ENCODE results near the gene CES1. TPM values are rescaled to one million over a fixed set of nuclear protein-coding genes. Genes with fewer than 3 reads are reported as not detected.
"Not testable (repeated sequence)": the region's sequence is repeated elsewhere in the genome, so short reads cannot be mapped to it uniquely, and the experiment has no call there.

CES1 gene
- total RNA-seq, 4 donors from 2014 or later: 6.8 to 23.2 (median 11.3) TPM

DNA sequence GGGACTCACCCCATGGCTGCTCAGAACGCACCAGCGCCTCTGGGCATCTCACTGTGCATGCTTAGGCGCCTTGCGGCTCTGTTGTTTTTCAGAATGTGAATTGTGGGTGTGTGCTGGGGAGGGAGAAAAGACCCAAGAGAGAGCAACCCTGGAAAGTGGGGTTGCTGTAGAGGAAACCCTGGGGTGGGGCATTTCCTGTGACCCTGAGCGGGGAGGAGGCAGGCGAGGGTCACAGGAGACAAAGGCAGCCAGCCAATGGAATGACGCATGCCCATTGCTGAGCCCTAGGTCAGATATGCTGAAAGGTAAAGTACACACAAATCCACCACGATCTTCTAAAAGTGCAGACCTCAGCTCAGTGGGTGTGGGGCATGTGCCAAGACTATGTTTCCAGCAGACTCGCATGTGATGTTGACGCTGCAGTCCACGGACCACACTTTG, 39.9 kb downstream of the CES1 start:
- H3K4me1 ChIP-seq; intact Hi-C loops (cut with DNase I; ENCODE audit: low total_unique reads); DNase-seq; H3K27me3 ChIP-seq; H3K36me3 ChIP-seq; H3K9me3 ChIP-seq; H3K4me3 ChIP-seq; in situ Hi-C loops (cut with MboI; ENCODE audit: low pct_ligation_motif_present in 1 of 4, low pct_unique_long_range_greater_than_20kb in 1 of 4, low sequenced_read_pairs in 3 of 4); H3K27ac ChIP-seq: not testable (repeated sequence)
- WGBS, 2 donors (ENCODE audit: low coverage in 1 of 2): no CpG with 5 or more reads among the region's 11 CpGs

DNA sequence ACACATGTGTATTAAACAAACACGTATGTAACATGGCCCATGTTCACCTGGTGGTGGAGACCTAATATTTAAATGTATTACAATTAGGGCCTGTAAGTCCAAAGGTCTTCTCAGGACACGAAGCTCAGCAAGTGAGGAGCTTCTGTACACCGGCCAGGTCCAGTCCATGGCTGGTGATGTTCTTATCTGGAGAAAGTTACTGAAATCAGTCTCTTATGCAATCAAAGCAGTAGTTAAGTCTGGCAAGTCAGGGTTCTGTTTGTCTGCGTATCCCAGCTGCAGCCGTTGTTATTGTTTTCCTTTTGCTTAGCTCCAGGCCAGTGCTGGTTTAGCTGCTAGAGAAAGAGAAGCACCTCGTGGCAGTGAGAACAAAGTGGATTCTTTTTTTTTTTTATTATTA, 41.4 kb downstream of the CES1 start:
- H3K27me3 ChIP-seq; intact Hi-C loops (cut with DNase I; ENCODE audit: low total_unique reads); H3K9me3 ChIP-seq; H3K4me1 ChIP-seq; DNase-seq; H3K4me3 ChIP-seq; in situ Hi-C loops (cut with MboI; ENCODE audit: low pct_ligation_motif_present in 1 of 4, low pct_unique_long_range_greater_than_20kb in 1 of 4, low sequenced_read_pairs in 3 of 4); H3K27ac ChIP-seq; H3K36me3 ChIP-seq: not testable (repeated sequence)
- WGBS, 2 donors (ENCODE audit: low coverage in 1 of 2): no CpG with 5 or more reads among the region's 6 CpGs

DNA sequence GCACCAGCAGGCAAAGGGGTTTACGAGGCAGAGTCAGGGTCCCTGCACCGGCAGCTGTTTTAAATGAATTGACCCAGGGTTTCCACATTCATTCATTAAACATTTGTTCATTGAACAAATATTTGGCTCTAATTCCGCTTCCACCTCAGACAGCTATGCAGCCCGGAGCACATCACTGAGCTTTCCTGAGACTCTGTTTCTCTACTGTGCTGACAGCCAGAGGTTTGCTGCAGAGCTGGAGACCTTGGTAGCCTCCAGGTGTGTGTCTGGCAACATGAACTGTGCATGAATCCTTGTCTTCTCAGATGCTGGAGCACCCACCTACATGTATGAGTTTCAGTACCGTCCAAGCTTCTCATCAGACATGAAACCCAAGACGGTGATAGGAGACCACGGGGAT, 42.7 kb downstream of the CES1 start:
- H3K4me1 ChIP-seq; H3K27ac ChIP-seq; intact Hi-C loops (cut with DNase I; ENCODE audit: low total_unique reads); in situ Hi-C loops (cut with MboI; ENCODE audit: low pct_ligation_motif_present in 1 of 4, low pct_unique_long_range_greater_than_20kb in 1 of 4, low sequenced_read_pairs in 3 of 4); DNase-seq; H3K4me3 ChIP-seq; H3K27me3 ChIP-seq; H3K9me3 ChIP-seq; H3K36me3 ChIP-seq: not testable (repeated sequence)
- 50% methylated on average over 2 of the region's 7 CpGs; no CpG with 5 or more reads in 1 of the 2 donors for WGBS, 2 donors (ENCODE audit: low coverage in 1 of 2)

DNA sequence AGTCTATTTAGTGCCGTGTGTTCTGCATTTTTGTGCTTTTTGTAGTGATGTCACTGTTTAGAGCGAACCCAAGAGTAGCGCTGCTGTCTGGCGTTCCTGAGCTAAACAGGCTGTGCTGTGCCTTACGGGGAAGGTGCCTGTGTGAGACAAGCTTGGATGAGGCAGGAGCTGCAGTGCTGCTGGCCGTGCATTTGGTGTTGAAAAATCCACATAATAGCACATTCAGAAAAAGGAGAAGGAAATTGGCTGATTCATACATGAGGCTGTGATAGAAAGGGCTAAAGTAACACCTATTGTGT, 50.2 kb downstream of the CES1 start:
- WGBS, 2 donors (ENCODE audit: low coverage in 1 of 2): 60% methylated on average over 3 of the region's 6 CpGs; no CpG with 5 or more reads in 1 of the 2 donors
- H3K4me1 ChIP-seq; intact Hi-C loops (cut with DNase I; ENCODE audit: low total_unique reads); in situ Hi-C loops (cut with MboI; ENCODE audit: low pct_ligation_motif_present in 1 of 4, low pct_unique_long_range_greater_than_20kb in 1 of 4, low sequenced_read_pairs in 3 of 4); H3K9me3 ChIP-seq; H3K27me3 ChIP-seq; DNase-seq; H3K27ac ChIP-seq; H3K36me3 ChIP-seq; H3K4me3 ChIP-seq: not testable (repeated sequence)

DNA sequence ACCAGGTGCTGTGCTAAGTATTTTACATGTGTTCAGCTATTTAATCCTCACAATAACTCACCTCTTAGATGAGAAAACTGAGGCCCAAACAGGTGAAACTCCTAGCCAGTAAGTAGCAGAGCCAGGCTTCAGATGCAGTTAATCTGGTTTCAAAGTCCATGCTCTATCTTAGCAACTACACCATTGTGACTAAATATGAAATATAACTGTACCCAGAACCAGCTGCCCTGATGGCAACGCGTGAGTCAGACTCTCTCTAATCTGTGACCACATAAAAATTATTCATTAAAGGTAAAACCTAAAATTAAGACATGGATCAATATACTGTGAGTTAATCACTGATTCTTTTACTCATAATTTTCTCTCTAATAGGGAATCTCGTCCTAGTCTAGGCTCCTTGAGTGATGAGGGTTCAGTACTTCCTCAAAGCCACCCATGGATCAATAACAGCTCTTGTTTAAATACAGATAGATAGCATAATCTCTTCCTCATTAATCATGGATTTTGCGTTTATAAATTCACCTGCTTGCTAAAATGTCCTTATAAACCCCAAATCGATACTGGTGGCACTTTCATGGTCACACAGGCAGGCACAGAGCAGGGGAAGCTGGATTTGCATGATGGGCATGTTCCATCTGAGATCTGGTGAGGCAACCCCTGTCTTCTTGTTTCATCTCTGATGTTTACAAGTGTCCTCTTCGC, 50.7 kb downstream of the CES1 start:
- 52 to 58% methylated on average over 5 to 6 of the region's 6 CpGs for WGBS, 2 donors (ENCODE audit: low coverage in 1 of 2)
- H3K27me3 ChIP-seq; DNase-seq; H3K4me3 ChIP-seq; H3K4me1 ChIP-seq; intact Hi-C loops (cut with DNase I; ENCODE audit: low total_unique reads); H3K9me3 ChIP-seq; in situ Hi-C loops (cut with MboI; ENCODE audit: low pct_ligation_motif_present in 1 of 4, low pct_unique_long_range_greater_than_20kb in 1 of 4, low sequenced_read_pairs in 3 of 4); H3K27ac ChIP-seq; H3K36me3 ChIP-seq: not testable (repeated sequence)

DNA sequence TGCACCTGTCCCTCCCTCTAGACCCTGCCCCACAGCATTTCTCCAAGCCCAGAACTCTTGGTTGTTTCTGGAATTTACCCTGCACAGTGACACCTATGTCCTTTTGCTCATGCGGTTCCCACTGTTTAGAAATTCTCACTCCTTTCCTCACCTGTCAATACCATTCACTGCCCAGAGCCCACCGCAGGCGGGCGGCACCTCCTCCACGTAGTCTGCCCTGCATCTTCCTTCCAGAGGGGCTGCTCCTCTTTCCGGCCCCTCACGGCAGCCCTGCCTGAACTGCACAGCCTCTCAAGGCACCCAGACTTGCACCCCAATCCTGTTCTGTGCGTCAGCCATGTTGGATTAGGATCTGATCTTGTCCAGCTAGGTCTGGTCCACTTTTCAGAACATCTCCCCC, 51.4 kb downstream of the CES1 start:
- H3K4me1 ChIP-seq; intact Hi-C loops (cut with DNase I; ENCODE audit: low total_unique reads); H3K9me3 ChIP-seq; H3K36me3 ChIP-seq; H3K27ac ChIP-seq; in situ Hi-C loops (cut with MboI; ENCODE audit: low pct_ligation_motif_present in 1 of 4, low pct_unique_long_range_greater_than_20kb in 1 of 4, low sequenced_read_pairs in 3 of 4); DNase-seq; H3K4me3 ChIP-seq; H3K27me3 ChIP-seq: not testable (repeated sequence)
- 85 to 88% methylated on average over 1 to 8 of the region's 8 CpGs for WGBS, 2 donors (ENCODE audit: low coverage in 1 of 2)

DNA sequence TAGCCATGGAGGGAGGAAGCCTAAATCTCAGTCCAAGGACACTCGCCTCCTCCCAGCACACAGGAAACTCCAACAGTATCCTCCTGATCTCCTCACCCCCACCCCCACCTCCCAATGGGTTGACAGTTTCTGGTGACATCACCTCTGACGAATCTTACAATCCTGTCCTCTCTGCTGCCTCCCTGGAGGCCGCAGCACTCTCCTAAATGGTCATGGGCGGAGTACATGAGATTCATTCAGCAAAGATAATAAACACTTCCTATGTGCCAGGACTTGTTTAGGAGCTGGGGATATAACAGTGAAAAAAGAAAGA, 52.8 kb downstream of the CES1 start:
- H3K4me3 ChIP-seq; H3K9me3 ChIP-seq; H3K27me3 ChIP-seq; intact Hi-C loops (cut with DNase I; ENCODE audit: low total_unique reads); in situ Hi-C loops (cut with MboI; ENCODE audit: low pct_ligation_motif_present in 1 of 4, low pct_unique_long_range_greater_than_20kb in 1 of 4, low sequenced_read_pairs in 3 of 4); H3K4me1 ChIP-seq; H3K27ac ChIP-seq; H3K36me3 ChIP-seq; DNase-seq: not testable (repeated sequence)
- WGBS, 2 donors (ENCODE audit: low coverage in 1 of 2): 80% methylated on average over 2 of the region's 4 CpGs; no CpG with 5 or more reads in 1 of the 2 donors

DNA sequence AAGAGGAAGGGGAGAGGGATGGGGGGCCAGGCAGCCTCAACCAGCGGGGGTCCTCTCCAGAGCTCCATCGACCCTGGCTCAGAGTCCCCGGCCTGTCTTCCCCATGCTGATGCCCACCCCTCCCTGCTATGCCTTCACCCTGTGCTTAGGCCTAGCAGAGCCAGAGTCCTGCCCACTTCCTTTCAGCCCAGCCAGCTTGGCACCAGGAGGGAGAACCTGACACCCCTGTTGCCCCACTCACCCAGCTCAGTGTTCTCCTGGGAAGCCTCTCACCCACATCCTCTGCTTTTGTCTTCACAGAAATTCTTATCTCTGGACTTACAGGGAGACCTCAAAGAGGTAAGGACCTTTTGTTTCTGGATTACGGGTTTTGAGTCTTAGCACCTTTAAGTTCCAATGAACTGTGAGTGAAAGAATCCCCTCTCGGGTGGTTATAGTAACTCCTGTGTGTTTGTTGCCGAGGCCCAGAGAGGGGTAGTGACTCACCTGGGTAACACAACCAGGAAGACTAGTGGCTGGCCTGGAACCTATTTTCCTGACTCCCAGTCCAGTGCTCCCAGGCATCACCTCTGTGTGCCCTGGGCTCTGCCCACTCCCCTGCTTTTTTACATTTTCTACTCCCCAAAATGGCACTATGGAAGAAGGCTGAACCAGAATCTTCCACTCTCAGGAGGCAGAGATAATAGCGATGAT, 53.3 kb downstream of the CES1 start:
- in situ Hi-C loops (cut with MboI; ENCODE audit: low pct_ligation_motif_present in 1 of 4, low pct_unique_long_range_greater_than_20kb in 1 of 4, low sequenced_read_pairs in 3 of 4) (no loop called here), intact Hi-C loops (cut with DNase I; ENCODE audit: low total_unique reads) (no loop called here)
- 86 to 87% methylated on average over 1 to 7 of the region's 7 CpGs for WGBS, 2 donors (ENCODE audit: low coverage in 1 of 2)
- Histone ChIP-seq H3K4me1 (no peaks in the 10 kb centered on the region), H3K9me3 (no peaks in the 10 kb centered on the region), H3K27me3 (no peaks in the 10 kb centered on the region), H3K27ac (no peak overlapping the region), H3K4me3 (no peak overlapping the region), H3K36me3 (no peaks in the 10 kb centered on the region)
- TF ChIP-seq, protein P1, sequence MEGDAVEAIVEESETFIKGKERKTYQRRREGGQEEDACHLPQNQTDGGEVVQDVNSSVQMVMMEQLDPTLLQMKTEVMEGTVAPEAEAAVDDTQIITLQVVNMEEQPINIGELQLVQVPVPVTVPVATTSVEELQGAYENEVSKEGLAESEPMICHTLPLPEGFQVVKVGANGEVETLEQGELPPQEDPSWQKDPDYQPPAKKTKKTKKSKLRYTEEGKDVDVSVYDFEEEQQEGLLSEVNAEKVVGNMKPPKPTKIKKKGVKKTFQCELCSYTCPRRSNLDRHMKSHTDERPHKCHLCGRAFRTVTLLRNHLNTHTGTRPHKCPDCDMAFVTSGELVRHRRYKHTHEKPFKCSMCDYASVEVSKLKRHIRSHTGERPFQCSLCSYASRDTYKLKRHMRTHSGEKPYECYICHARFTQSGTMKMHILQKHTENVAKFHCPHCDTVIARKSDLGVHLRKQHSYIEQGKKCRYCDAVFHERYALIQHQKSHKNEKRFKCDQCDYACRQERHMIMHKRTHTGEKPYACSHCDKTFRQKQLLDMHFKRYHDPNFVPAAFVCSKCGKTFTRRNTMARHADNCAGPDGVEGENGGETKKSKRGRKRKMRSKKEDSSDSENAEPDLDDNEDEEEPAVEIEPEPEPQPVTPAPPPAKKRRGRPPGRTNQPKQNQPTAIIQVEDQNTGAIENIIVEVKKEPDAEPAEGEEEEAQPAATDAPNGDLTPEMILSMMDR (IDR thresholded peaks at IDR 0.05): no peak
- TF ChIP-seq POLR2AphosphoS5 (IDR thresholded peaks at IDR 0.05) (no peak), EP300 (IDR thresholded peaks at IDR 0.05; ENCODE audit: low read depth) (no peak), POLR2A (IDR thresholded peaks at IDR 0.05) (no peak)
- DNase-seq: no peak

All from transverse colon (tissue), 4 donors.